Naive thymus-derived CD8-positive, alpha-beta T cell (primary cell): ENCODE results near the gene RAMP1. TPM values are rescaled to one million over a fixed set of nuclear protein-coding genes. Genes with fewer than 3 reads are reported as not detected.

Experiments
- ATAC-seq, 2 donors: fragments of 150-1000 bp; cut with Tn5 transposase in 1 of 2; sonication (Bioruptor Pico), chemical (Tn5 transposase) in 1 of 2; 1 replicate in 1 of 2; 2 replicates in 1 of 2; pipeline ENCODE4 v1.10.0; 2021; ENCODE audit warnings: mild to moderate bottlenecking in 2 of 2, moderate library complexity in 2 of 2
- POLR2A ChIA-PET: fragments of 350-600 bp; sonication (Branson Sonifier 250); formaldehyde crosslinking; loops from one replicate; lab custom pipeline; 2021; ENCODE audit warnings: antibody characterized with exemption; lab: Charles Lee
- DNase-seq, 10 donors: peaks; one replicate each; pipeline versions ENCODE4 v3.0.0 to v3.0.0-alpha.2; 2020 to 2022
- H3K27ac Mint-ChIP-seq, 10 donors: one replicate each; pipeline ENCODE4 v1.8.0; 2020 to 2022; ENCODE audit warnings: mild to moderate bottlenecking in 10 of 10, mixed read lengths in 10 of 10, moderate library complexity in 4 of 10, inconsistent platforms in 1 of 10
- H3K27me3 Mint-ChIP-seq, 5 donors: one replicate each; pipeline ENCODE4 v1.8.0; 2021 to 2022; ENCODE audit warnings: mixed read lengths in 5 of 5
- H3K36me3 Mint-ChIP-seq, 3 donors: one replicate each; pipeline ENCODE4 v1.8.0; 2020 to 2022; ENCODE audit warnings: mixed read lengths in 3 of 3, mild to moderate bottlenecking in 2 of 3, inconsistent platforms in 1 of 3
- H3K4me1 Mint-ChIP-seq, 4 donors: one replicate each; pipeline ENCODE4 v1.8.0; 2021 to 2022; ENCODE audit warnings: mixed read lengths in 4 of 4
- H3K4me3 Mint-ChIP-seq, 10 donors: one replicate each; pipeline ENCODE4 v1.8.0; 2020 to 2022; ENCODE audit warnings: mild to moderate bottlenecking in 10 of 10, mixed read lengths in 10 of 10, moderate library complexity in 6 of 10, inconsistent platforms in 1 of 10
- H3K9me3 Mint-ChIP-seq, 9 donors: one replicate each; pipeline ENCODE4 v1.8.0; 2020 to 2022; ENCODE audit warnings: mixed read lengths in 9 of 9, mild to moderate bottlenecking in 3 of 9, inconsistent platforms in 1 of 9, moderate library complexity in 1 of 9
- polyA plus RNA-seq, 3 donors: library from polyadenylated mRNA; unstranded; fragments of 300-500 nt; fragmentation: Illumina TruSeq; gene quantifications; one replicate each; pipeline ENCODE4 v1.2.3, GENCODE V29; 2021
- total RNA-seq, 8 experiments: library from RNA in 2 of 8; stranded (reverse) in 2 of 8; gene quantifications; one replicate each; pipeline ENCODE4 v1.2.3 and lab custom pipeline; 2021 to 2026

The RAMP1 gene
- total and polyA plus RNA-seq, 5 experiments from 2014 or later: 1.1 TPM; not detected in 4

DNA sequence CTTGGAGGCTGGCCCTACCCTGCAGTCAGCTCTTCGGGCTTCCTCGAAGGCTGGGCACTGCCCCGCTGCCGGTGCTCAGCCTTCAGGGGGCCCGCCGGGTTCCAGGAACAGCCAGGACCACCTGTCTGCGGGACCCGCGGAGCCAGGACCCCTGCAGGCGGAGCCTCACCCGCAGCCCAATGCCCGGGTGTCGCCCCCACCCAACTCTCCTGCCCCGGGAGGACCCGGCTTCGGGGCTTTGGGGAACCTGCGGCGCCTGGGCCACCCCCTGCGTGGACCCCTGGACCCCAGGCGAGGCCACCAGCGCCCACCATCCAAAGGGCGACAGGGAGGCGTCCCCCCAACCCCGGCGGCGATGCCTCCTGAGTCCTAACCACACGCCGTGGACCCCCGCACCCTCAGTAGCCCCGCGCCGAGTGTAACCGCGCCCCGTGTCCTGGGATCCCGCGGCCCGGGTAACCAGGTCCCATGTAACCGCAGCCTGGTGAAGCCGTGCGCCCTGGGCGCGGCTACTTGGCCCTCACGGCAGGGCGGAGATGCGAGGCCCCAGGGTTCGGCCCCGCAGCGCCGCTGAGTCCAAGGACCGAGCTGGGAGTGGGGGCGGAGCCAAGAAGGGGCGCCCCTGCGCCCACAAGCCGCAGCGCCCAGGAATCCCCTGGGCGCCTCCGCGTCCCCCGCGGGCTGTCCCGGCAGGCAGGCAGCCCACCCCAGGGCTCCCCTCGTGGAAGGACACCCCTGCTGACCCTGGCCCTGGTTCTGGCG is 96.4 kb downstream of the RAMP1 start:
- peaks cover 0 to 1% (median 0%) of the 10 kb centered on the region in 9 donors for H3K9me3 Mint-ChIP-seq
- H3K27me3 Mint-ChIP-seq: peaks cover 9 to 22% (median 17%) of the 10 kb centered on the region in 5 donors
- H3K27ac Mint-ChIP-seq: no peak overlapping the region
- H3K4me1 Mint-ChIP-seq: peaks cover 4 to 16% (median 9%) of the 10 kb centered on the region in 4 donors
- peaks cover 0 to 3% (median 0%) of the 10 kb centered on the region in 3 donors for H3K36me3 Mint-ChIP-seq
- no peak for DNase-seq
- no peak overlapping the region for H3K4me3 Mint-ChIP-seq
- ATAC-seq: peak; percentile 59 to 67
- POLR2A ChIA-PET: no interaction called here

DNA sequence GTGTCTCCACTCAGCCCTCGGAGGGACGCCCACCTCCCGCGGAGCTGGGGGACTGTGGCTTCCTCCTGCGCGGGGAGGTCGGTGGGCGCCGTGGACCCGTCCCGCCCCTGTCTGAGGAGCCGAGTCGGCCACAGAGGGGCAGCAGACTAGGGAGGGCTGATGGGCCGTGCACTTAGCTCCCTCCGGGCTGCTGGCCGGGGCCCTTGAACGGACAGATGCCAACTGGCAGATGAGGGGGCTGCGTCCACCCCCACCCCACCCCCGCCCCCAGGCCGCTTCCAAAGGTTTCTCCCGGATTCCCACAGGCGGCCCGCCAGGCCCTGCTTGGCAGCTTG is 96.9 kb downstream of the RAMP1 start:
- Mint-ChIP-seq H3K9me3 (peaks cover 0 to 4% (median 0%) of the 10 kb centered on the region in 9 donors), H3K36me3 (peaks cover 0 to 3% (median 0%) of the 10 kb centered on the region in 3 donors), H3K27ac (no peak overlapping the region), H3K4me1 (peaks cover 4 to 16% (median 9%) of the 10 kb centered on the region in 4 donors), H3K4me3 (no peak overlapping the region), H3K27me3 (peaks cover 9 to 22% (median 17%) of the 10 kb centered on the region in 5 donors)
- DNase-seq: no peak
- POLR2A ChIA-PET: no interaction called here
- ATAC-seq: no peak

DNA sequence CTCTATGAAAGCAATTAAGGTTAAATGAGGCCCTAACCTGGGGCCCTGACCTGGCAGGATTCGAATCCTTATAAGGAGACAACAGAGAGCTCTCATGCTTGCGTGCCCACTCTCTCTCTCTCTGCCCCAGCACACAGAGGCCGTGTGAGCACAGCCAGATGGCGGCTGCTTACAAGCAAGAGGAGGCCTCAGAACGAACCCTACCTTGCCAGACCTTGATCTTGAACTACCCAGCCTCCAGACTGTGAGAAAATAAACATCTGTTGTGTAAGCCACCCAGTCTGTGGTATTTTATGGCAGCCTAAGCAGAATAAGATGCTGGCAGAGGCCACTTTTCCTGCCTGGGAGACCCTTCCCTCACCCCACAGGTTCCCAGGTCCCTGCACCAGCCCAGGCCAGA is 102.2 kb downstream of the RAMP1 start:
- POLR2A ChIA-PET: interaction anchor here (0.6 kb wide), 1 partner anchor 11 kb away, joined by 3 read pairs; no protein-coding TSS in a partner anchor
- Mint-ChIP-seq H3K27ac (no peak overlapping the region), H3K4me1 (peaks cover 6 to 17% (median 10%) of the 10 kb centered on the region in 4 donors), H3K9me3 (peaks cover 0 to 27% (median 9%) of the 10 kb centered on the region in 9 donors), H3K4me3 (no peak overlapping the region), H3K27me3 (peaks cover 7 to 17% (median 13%) of the 10 kb centered on the region in 5 donors), H3K36me3 (peaks cover 0 to 6% (median 3%) of the 10 kb centered on the region in 3 donors)
- ATAC-seq (no peak), DNase-seq (no peak)

Other genes with a start within 250 kb of the RAMP1 start
- gene LRRFIP1, start 232.0 kb upstream of the RAMP1 start, total RNA-seq: 100 to 1,000 TPM; 102 to 103 TPM
- gene LRRFIP1, start 232.0 kb upstream of the RAMP1 start, polyA plus RNA-seq: 10 to 100 TPM; 72.9 to 91.8 (median 81.6) TPM
- gene RBM44, start 60.8 kb upstream of the RAMP1 start, total RNA-seq: 1 to 10 TPM in 1 of 2 experiments, under 1 TPM in 1; 0.91 to 1.0 TPM
- gene RBM44, start 60.8 kb upstream of the RAMP1 start, polyA plus RNA-seq: under 1 TPM in 1 of 3 donors, not detected in 2; 0.80 TPM
- 10 to 100 TPM; 33.9 to 35.2 TPM for gene UBE2F, start 107.4 kb downstream of the RAMP1 start, total RNA-seq
- gene UBE2F, start 107.4 kb downstream of the RAMP1 start, polyA plus RNA-seq: 10 to 100 TPM; 41.5 to 67.3 (median 67.0) TPM
- 10 to 100 TPM; 31.0 to 31.2 TPM for gene SCLY, start 201.4 kb downstream of the RAMP1 start, total RNA-seq
- gene SCLY, start 201.4 kb downstream of the RAMP1 start, polyA plus RNA-seq: 10 to 100 TPM; 10.8 to 17.1 (median 10.9) TPM
- under 1 TPM; 0.16 to 0.34 TPM for gene ESPNL, start 240.7 kb downstream of the RAMP1 start, total RNA-seq
- not detected for gene ESPNL, start 240.7 kb downstream of the RAMP1 start, polyA plus RNA-seq